ENCODE data around the gene PRRC1.
"Not testable (repeated sequence)": the region's sequence is repeated elsewhere in the genome, so short reads cannot be mapped to it uniquely, and the experiment has no call there.

Gene PRRC1

GRCh38 chr5:127536687-127537086 is 19.2 kb downstream of the PRRC1 start:
- Histone ChIP-seq H3K4me3 (ENCODE audit: low read depth in 1 of 2, low read length in 2 of 2) (no peak overlapping the region), H3K36me3 (ENCODE audit: control insufficient read depth in 1 of 2, insufficient read depth in 2 of 2, low read length in 2 of 2) (peaks cover 37 to 64% of the 10 kb centered on the region in 2 donors), H3K27me3 (ENCODE audit: control insufficient read depth in 1 of 2, insufficient read depth in 2 of 2, low read length in 2 of 2) (no peaks in the 10 kb centered on the region), H3K4me1 (ENCODE audit: control insufficient read depth in 1 of 2, insufficient read depth in 2 of 2, low read length in 2 of 2) (no peaks in the 10 kb centered on the region), H3K9ac (ENCODE audit: low read depth in 1 of 2, low read length in 2 of 2) (no peak overlapping the region), H3K27ac (ENCODE audit: low read depth, low read length) (no peak overlapping the region), H3K9me3 (ENCODE audit: control insufficient read depth in 1 of 2, low read length in 2 of 2) (no peaks in the 10 kb centered on the region)

- not testable (repeated sequence) for H3K4me1 ChIP-seq (ENCODE audit: control insufficient read depth in 1 of 2, insufficient read depth in 2 of 2, low read length in 2 of 2); H3K9me3 ChIP-seq (ENCODE audit: control insufficient read depth in 1 of 2, low read length in 2 of 2); H3K9ac ChIP-seq (ENCODE audit: low read depth in 1 of 2, low read length in 2 of 2); H3K27ac ChIP-seq (ENCODE audit: low read depth, low read length); H3K4me3 ChIP-seq (ENCODE audit: low read depth in 1 of 2, low read length in 2 of 2); H3K27me3 ChIP-seq (ENCODE audit: control insufficient read depth in 1 of 2, insufficient read depth in 2 of 2, low read length in 2 of 2)
- peaks cover 24 to 41% of the 10 kb centered on the region in 2 donors for H3K36me3 ChIP-seq (ENCODE audit: control insufficient read depth in 1 of 2, insufficient read depth in 2 of 2, low read length in 2 of 2)
Observed at GRCh38 chr5:127540553-127540952, 23.1 kb downstream of the PRRC1 start.

DNA sequence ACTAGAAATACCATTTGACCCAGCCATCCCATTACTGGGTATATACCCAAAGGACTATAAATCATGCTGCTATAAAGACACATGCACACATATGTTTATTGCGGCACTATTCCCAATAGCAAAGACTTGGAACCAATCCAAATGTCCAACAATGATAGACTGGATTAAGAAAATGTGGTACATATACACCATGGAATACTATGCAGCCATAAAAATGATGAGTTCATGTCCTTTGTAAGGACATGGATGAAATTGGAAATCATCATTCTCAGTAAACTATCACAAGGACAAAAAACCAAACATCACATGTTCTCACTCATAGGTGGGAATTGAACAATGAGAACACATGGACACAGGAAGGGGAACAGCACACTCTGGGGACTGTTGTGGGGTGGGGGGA is 27.8 kb downstream of the PRRC1 start:
- H3K9me3 ChIP-seq (ENCODE audit: control insufficient read depth in 1 of 2, low read length in 2 of 2); H3K27ac ChIP-seq (ENCODE audit: low read depth, low read length); H3K27me3 ChIP-seq (ENCODE audit: control insufficient read depth in 1 of 2, insufficient read depth in 2 of 2, low read length in 2 of 2); H3K4me1 ChIP-seq (ENCODE audit: control insufficient read depth in 1 of 2, insufficient read depth in 2 of 2, low read length in 2 of 2); H3K9ac ChIP-seq (ENCODE audit: low read depth in 1 of 2, low read length in 2 of 2); H3K4me3 ChIP-seq (ENCODE audit: low read depth in 1 of 2, low read length in 2 of 2): not testable (repeated sequence)
- H3K36me3 ChIP-seq (ENCODE audit: control insufficient read depth in 1 of 2, insufficient read depth in 2 of 2, low read length in 2 of 2): peaks cover 7 to 18% of the 10 kb centered on the region in 2 donors

- Histone ChIP-seq H3K9me3 (ENCODE audit: control insufficient read depth in 1 of 2, low read length in 2 of 2) (no peaks in the 10 kb centered on the region), H3K4me1 (ENCODE audit: control insufficient read depth in 1 of 2, insufficient read depth in 2 of 2, low read length in 2 of 2) (no peaks in the 10 kb centered on the region), H3K9ac (ENCODE audit: low read depth in 1 of 2, low read length in 2 of 2) (no peak overlapping the region), H3K36me3 (ENCODE audit: control insufficient read depth in 1 of 2, insufficient read depth in 2 of 2, low read length in 2 of 2) (peaks cover 10 to 42% of the 10 kb centered on the region in 2 donors), H3K27me3 (ENCODE audit: control insufficient read depth in 1 of 2, insufficient read depth in 2 of 2, low read length in 2 of 2) (no peaks in the 10 kb centered on the region), H3K27ac (ENCODE audit: low read depth, low read length) (no peak overlapping the region), H3K4me3 (ENCODE audit: low read depth in 1 of 2, low read length in 2 of 2) (no peak overlapping the region)
Observed at GRCh38 chr5:127549551-127549950, 32.1 kb downstream of the PRRC1 start.

- Histone ChIP-seq H3K27ac (ENCODE audit: low read depth, low read length) (no peak overlapping the region), H3K4me1 (ENCODE audit: control insufficient read depth in 1 of 2, insufficient read depth in 2 of 2, low read length in 2 of 2) (no peaks in the 10 kb centered on the region), H3K36me3 (ENCODE audit: control insufficient read depth in 1 of 2, insufficient read depth in 2 of 2, low read length in 2 of 2) (peaks cover 10 to 42% of the 10 kb centered on the region in 2 donors), H3K4me3 (ENCODE audit: low read depth in 1 of 2, low read length in 2 of 2) (no peak overlapping the region), H3K9ac (ENCODE audit: low read depth in 1 of 2, low read length in 2 of 2) (no peak overlapping the region), H3K27me3 (ENCODE audit: control insufficient read depth in 1 of 2, insufficient read depth in 2 of 2, low read length in 2 of 2) (no peaks in the 10 kb centered on the region), H3K9me3 (ENCODE audit: control insufficient read depth in 1 of 2, low read length in 2 of 2) (no peaks in the 10 kb centered on the region)
Observed at GRCh38 chr5:127550652-127551409, 33.4 kb downstream of the PRRC1 start.

GRCh38 chr5:127551410-127552041 is 34.1 kb downstream of the PRRC1 start:
- Histone ChIP-seq H3K36me3 (ENCODE audit: control insufficient read depth in 1 of 2, insufficient read depth in 2 of 2, low read length in 2 of 2) (peaks cover 10 to 42% of the 10 kb centered on the region in 2 donors), H3K9me3 (ENCODE audit: control insufficient read depth in 1 of 2, low read length in 2 of 2) (no peaks in the 10 kb centered on the region), H3K27ac (ENCODE audit: low read depth, low read length) (no peak overlapping the region), H3K9ac (ENCODE audit: low read depth in 1 of 2, low read length in 2 of 2) (no peak overlapping the region), H3K4me1 (ENCODE audit: control insufficient read depth in 1 of 2, insufficient read depth in 2 of 2, low read length in 2 of 2) (no peaks in the 10 kb centered on the region), H3K27me3 (ENCODE audit: control insufficient read depth in 1 of 2, insufficient read depth in 2 of 2, low read length in 2 of 2) (no peaks in the 10 kb centered on the region), H3K4me3 (ENCODE audit: low read depth in 1 of 2, low read length in 2 of 2) (no peak overlapping the region)

GRCh38 chr5:127555826-127556225 is 38.4 kb downstream of the PRRC1 start:
- Histone ChIP-seq H3K9ac (ENCODE audit: low read depth in 1 of 2, low read length in 2 of 2) (no peak overlapping the region), H3K4me3 (ENCODE audit: low read depth in 1 of 2, low read length in 2 of 2) (no peak overlapping the region), H3K4me1 (ENCODE audit: control insufficient read depth in 1 of 2, insufficient read depth in 2 of 2, low read length in 2 of 2) (no peaks in the 10 kb centered on the region), H3K36me3 (ENCODE audit: control insufficient read depth in 1 of 2, insufficient read depth in 2 of 2, low read length in 2 of 2) (peaks cover 4 to 30% of the 10 kb centered on the region in 2 donors), H3K27me3 (ENCODE audit: control insufficient read depth in 1 of 2, insufficient read depth in 2 of 2, low read length in 2 of 2) (no peaks in the 10 kb centered on the region), H3K27ac (ENCODE audit: low read depth, low read length) (no peak overlapping the region), H3K9me3 (ENCODE audit: control insufficient read depth in 1 of 2, low read length in 2 of 2) (no peaks in the 10 kb centered on the region)

GRCh38 chr5:127556609-127557334 is 39.3 kb downstream of the PRRC1 start:
- Histone ChIP-seq H3K36me3 (ENCODE audit: control insufficient read depth in 1 of 2, insufficient read depth in 2 of 2, low read length in 2 of 2) (peaks cover 2 to 24% of the 10 kb centered on the region in 2 donors), H3K9me3 (ENCODE audit: control insufficient read depth in 1 of 2, low read length in 2 of 2) (no peaks in the 10 kb centered on the region), H3K27ac (ENCODE audit: low read depth, low read length) (no peak overlapping the region), H3K9ac (ENCODE audit: low read depth in 1 of 2, low read length in 2 of 2) (no peak overlapping the region), H3K4me3 (ENCODE audit: low read depth in 1 of 2, low read length in 2 of 2) (no peak overlapping the region), H3K4me1 (ENCODE audit: control insufficient read depth in 1 of 2, insufficient read depth in 2 of 2, low read length in 2 of 2) (no peaks in the 10 kb centered on the region), H3K27me3 (ENCODE audit: control insufficient read depth in 1 of 2, insufficient read depth in 2 of 2, low read length in 2 of 2) (no peaks in the 10 kb centered on the region)

DNA sequence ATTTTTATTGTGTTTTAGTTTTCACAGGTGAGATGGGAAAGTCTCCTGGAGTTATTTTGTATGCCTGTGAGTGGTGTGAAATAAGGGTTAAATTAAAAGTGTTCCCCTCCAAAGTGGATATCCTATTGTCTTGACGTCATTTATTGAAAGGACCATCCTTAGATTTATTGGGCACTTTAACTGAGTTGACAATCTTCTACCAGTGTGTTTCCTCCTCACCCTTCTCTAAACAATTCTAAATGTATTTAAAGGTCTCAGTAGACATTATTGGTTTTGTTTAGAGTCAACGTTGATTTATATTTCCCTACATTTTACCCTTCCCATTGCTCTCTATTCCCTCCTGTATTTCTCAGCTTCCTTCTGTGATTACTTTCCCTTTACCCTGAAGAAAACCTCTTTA is 40.8 kb downstream of the PRRC1 start:
- no peaks in the 10 kb centered on the region for H3K27me3 ChIP-seq (ENCODE audit: control insufficient read depth in 1 of 2, insufficient read depth in 2 of 2, low read length in 2 of 2)
- H3K9me3 ChIP-seq (ENCODE audit: control insufficient read depth in 1 of 2, low read length in 2 of 2): no peaks in the 10 kb centered on the region
- no peak overlapping the region for H3K27ac ChIP-seq (ENCODE audit: low read depth, low read length)
- H3K4me3 ChIP-seq (ENCODE audit: low read depth in 1 of 2, low read length in 2 of 2): no peak overlapping the region
- H3K4me1 ChIP-seq (ENCODE audit: control insufficient read depth in 1 of 2, insufficient read depth in 2 of 2, low read length in 2 of 2): no peaks in the 10 kb centered on the region
- H3K9ac ChIP-seq (ENCODE audit: low read depth in 1 of 2, low read length in 2 of 2): no peak overlapping the region
- peaks cover 0 to 13% of the 10 kb centered on the region in 2 donors for H3K36me3 ChIP-seq (ENCODE audit: control insufficient read depth in 1 of 2, insufficient read depth in 2 of 2, low read length in 2 of 2)

GRCh38 chr5:127561254-127561653 is 43.8 kb downstream of the PRRC1 start:
- Histone ChIP-seq H3K4me1 (ENCODE audit: control insufficient read depth in 1 of 2, insufficient read depth in 2 of 2, low read length in 2 of 2) (peaks cover 0 to 3% of the 10 kb centered on the region in 2 donors), H3K27ac (ENCODE audit: low read depth, low read length) (no peak overlapping the region), H3K9me3 (ENCODE audit: control insufficient read depth in 1 of 2, low read length in 2 of 2) (no peaks in the 10 kb centered on the region)

More at GRCh38 chr5:127561254-127561653, 43.8 kb downstream of the PRRC1 start:
- Histone ChIP-seq H3K36me3 (ENCODE audit: control insufficient read depth in 1 of 2, insufficient read depth in 2 of 2, low read length in 2 of 2) (no peaks in the 10 kb centered on the region), H3K27me3 (ENCODE audit: control insufficient read depth in 1 of 2, insufficient read depth in 2 of 2, low read length in 2 of 2) (no peaks in the 10 kb centered on the region), H3K4me3 (ENCODE audit: low read depth in 1 of 2, low read length in 2 of 2) (no peak overlapping the region), H3K9ac (ENCODE audit: low read depth in 1 of 2, low read length in 2 of 2) (no peak overlapping the region)

Data from duodenal mucosa (tissue), 2 donors.